ENCODE data around the gene SRMS. TPM values are rescaled to one million over a fixed set of nuclear protein-coding genes. Genes with fewer than 3 reads are reported as not detected.

SRMS gene
- total RNA-seq, 2 experiments from 2014 or later = 0.42 TPM; not detected in 1

- DNase-seq (ENCODE audit: low spot score) = peak; percentile 92
- POLR2A ChIA-PET = interaction anchor here (1.1 to 2.6 kb wide), 2 partner anchors 104 to 120 kb away, joined by 4 to 13 read pairs; partner anchors contain the start of gene RTEL1
- Histone ChIP-seq H3K79me2 (ENCODE audit: insufficient read depth, low read depth, low read length) (no peaks in the 10 kb centered on the region), H3K4me3 (ENCODE audit: low read depth, low read length, poor library complexity, severe bottlenecking) (peak overlapping the region; percentile 60), H3K9me2 (ENCODE audit: insufficient read depth, low read length) (no peaks in the 10 kb centered on the region), H3K36me3 (ENCODE audit: insufficient read depth, low read length) (no peaks in the 10 kb centered on the region), H4K20me1 (ENCODE audit: insufficient read depth, low read length) (no peaks in the 10 kb centered on the region), H2AFZ (ENCODE audit: low read length) (peak overlapping the region; percentile 8), H3K4me2 (ENCODE audit: low read length) (peak overlapping the region; percentile 77), H3K27ac (ENCODE audit: low read depth, low read length, poor library complexity, severe bottlenecking) (peak overlapping the region; percentile 48), H3K4me1 (ENCODE audit: insufficient read depth, low read length, poor library complexity, severe bottlenecking) (peaks cover 29% of the 10 kb centered on the region), H3K9me3 (ENCODE audit: low read length) (no peaks in the 10 kb centered on the region)
- TF ChIP-seq, protein P1, sequence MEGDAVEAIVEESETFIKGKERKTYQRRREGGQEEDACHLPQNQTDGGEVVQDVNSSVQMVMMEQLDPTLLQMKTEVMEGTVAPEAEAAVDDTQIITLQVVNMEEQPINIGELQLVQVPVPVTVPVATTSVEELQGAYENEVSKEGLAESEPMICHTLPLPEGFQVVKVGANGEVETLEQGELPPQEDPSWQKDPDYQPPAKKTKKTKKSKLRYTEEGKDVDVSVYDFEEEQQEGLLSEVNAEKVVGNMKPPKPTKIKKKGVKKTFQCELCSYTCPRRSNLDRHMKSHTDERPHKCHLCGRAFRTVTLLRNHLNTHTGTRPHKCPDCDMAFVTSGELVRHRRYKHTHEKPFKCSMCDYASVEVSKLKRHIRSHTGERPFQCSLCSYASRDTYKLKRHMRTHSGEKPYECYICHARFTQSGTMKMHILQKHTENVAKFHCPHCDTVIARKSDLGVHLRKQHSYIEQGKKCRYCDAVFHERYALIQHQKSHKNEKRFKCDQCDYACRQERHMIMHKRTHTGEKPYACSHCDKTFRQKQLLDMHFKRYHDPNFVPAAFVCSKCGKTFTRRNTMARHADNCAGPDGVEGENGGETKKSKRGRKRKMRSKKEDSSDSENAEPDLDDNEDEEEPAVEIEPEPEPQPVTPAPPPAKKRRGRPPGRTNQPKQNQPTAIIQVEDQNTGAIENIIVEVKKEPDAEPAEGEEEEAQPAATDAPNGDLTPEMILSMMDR (conservative IDR thresholded peaks at IDR 0.05; ENCODE audit: low read length) = peak; percentile 86
- TF ChIP-seq EZH2phosphoT487 (IDR thresholded peaks at IDR 0.05; ENCODE audit: borderline replicate concordance, low read depth, low read length) = no peak
- CTCF ChIA-PET (ENCODE audit: unreplicated experiment) = interaction anchor here (0.6 to 2.0 kb wide), 5 partner anchors 16 to 250 kb away, joined by 3 to 12 read pairs (median 3); no protein-coding TSS in a partner anchor
- intact Hi-C loops (cut with micrococcal nuclease; ENCODE audit: unreplicated experiment) = loop anchor here (1.0 to 10.0 kb wide), 6 partner anchors 41 to 435 kb away; partner anchors contain the start of genes ABHD16B, DNAJC5, GMEB2 and TPD52L2
- BruUV-seq (replicated peaks) = no TSS peak
Observed at GRCh38 chr20:63537525-63538203, 9.9 kb downstream of the SRMS start.

DNA sequence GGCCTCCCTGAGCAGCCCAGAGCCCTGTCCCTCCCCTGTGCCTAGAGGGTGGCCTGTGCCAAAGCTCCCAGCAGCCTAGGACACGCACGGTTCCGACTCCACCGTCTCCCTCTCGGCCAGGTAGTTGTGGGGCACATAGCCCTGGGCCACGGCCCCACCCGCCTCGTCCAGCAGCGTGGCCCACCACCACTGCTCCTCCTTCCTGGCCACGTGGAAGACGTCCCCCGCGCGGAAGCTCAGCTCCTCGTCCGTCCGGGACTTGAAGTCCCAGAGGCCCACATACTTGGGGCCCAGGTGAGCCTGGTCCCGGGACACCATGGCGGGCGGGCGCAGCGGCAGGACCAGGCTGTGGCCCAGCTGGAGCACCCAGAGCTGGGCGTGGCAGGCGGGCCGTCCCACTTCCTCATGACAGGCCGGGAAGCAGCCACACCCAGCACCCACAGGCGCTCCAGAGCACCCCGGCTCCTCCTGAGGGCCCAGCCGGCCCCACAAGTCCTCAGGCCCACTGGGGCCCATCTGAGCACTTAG is 10.5 kb downstream of the SRMS start, which contains the start of gene PTK6:
Gene PTK6 (minus strand): TSS at position 380 of the 528 bp plus-strand sequence. CDS start 62 bp downstream, at position 318.
- Histone ChIP-seq H3K27ac (ENCODE audit: low read depth, low read length, poor library complexity, severe bottlenecking) (peak within 1 kb of the TSS; percentile 48), H3K9me2 (ENCODE audit: insufficient read depth, low read length) (no peaks in the 10 kb centered on the region), H4K20me1 (ENCODE audit: insufficient read depth, low read length) (no peaks in the 10 kb centered on the region), H3K9me3 (ENCODE audit: low read length) (no peaks in the 10 kb centered on the region), H3K79me2 (ENCODE audit: insufficient read depth, low read depth, low read length) (no peaks in the 10 kb centered on the region), H3K36me3 (ENCODE audit: insufficient read depth, low read length) (no peaks in the 10 kb centered on the region), H2AFZ (ENCODE audit: low read length) (peak within 1 kb of the TSS; percentile 8), H3K4me1 (ENCODE audit: insufficient read depth, low read length, poor library complexity, severe bottlenecking) (peaks cover 23% of the 10 kb centered on the region), H3K4me2 (ENCODE audit: low read length) (peak within 1 kb of the TSS; percentile 77), H3K4me3 (ENCODE audit: low read depth, low read length, poor library complexity, severe bottlenecking) (peak within 1 kb of the TSS; percentile 60)
- intact Hi-C loops (cut with micrococcal nuclease; ENCODE audit: unreplicated experiment) = loop anchor here (1.0 to 10.0 kb wide), 4 partner anchors 90 to 360 kb away; partner anchors contain the start of genes ABHD16B, DNAJC5, GMEB2 and TPD52L2
- DNase-seq (ENCODE audit: low spot score) = peak; percentile 45
- BruUV-seq (replicated peaks) = no TSS peak
- POLR2A ChIA-PET = interaction anchor here (1.1 to 2.6 kb wide), 2 partner anchors 105 to 121 kb away, joined by 4 to 13 read pairs; partner anchors contain the start of gene RTEL1
- no peak for TF ChIP-seq EZH2phosphoT487 (IDR thresholded peaks at IDR 0.05; ENCODE audit: borderline replicate concordance, low read depth, low read length)
- TF ChIP-seq, protein P1 (conservative IDR thresholded peaks at IDR 0.05; ENCODE audit: low read length) = no peak
- CTCF ChIA-PET (ENCODE audit: unreplicated experiment) = interaction anchor here (0.6 to 2.0 kb wide), 3 partner anchors 16 to 105 kb away, joined by 3 to 12 read pairs (median 3); no protein-coding TSS in a partner anchor

Measured in OCI-LY7 (cell line).